HG03558 (cell line): Measurements from ENCODE around the gene LRRN1.
"Not testable (repeated sequence)": the region's sequence is repeated elsewhere in the genome, so short reads cannot be mapped to it uniquely, and the experiment has no call there.

Experiments used
- ATAC-seq: cut with Tn5 transposase; IDR thresholded peaks from one replicate; pipeline ENCODE4 v1.9.1; 2021; ENCODE audit warnings: moderate number of reproducible peaks; ENCODE audit not compliant: unreplicated experiment; ENCODE audit errors: extremely low read depth

The LRRN1 gene

GRCh38 chr3:3806092-3806491 is 6.9 kb downstream of the LRRN1 start:
- no peak for ATAC-seq

GRCh38 chr3:3806856-3807255 is 7.6 kb downstream of the LRRN1 start:
- no peak for ATAC-seq

GRCh38 chr3:3813013-3813412 is 13.8 kb downstream of the LRRN1 start:
- no peak for ATAC-seq

GRCh38 chr3:3815206-3815605 is 16.0 kb downstream of the LRRN1 start:
- no peak for ATAC-seq

GRCh38 chr3:3816034-3816433 is 16.8 kb downstream of the LRRN1 start:
- no peak for ATAC-seq

GRCh38 chr3:3817865-3818264 is 18.6 kb downstream of the LRRN1 start:
- ATAC-seq = no peak

- ATAC-seq = no peak
Observed at GRCh38 chr3:3821777-3822176, 22.5 kb downstream of the LRRN1 start.

- ATAC-seq = no peak
Observed at GRCh38 chr3:3825035-3825434, 25.8 kb downstream of the LRRN1 start.

- ATAC-seq = no peak
Observed at GRCh38 chr3:3826521-3826920, 27.3 kb downstream of the LRRN1 start.

GRCh38 chr3:3827111-3827510 is 27.9 kb downstream of the LRRN1 start:
- ATAC-seq = no peak

GRCh38 chr3:3828417-3828816 is 29.2 kb downstream of the LRRN1 start:
- not testable (repeated sequence) for ATAC-seq

GRCh38 chr3:3836845-3837244 is 37.6 kb downstream of the LRRN1 start:
- no peak for ATAC-seq

GRCh38 chr3:3842356-3842755 is 43.1 kb downstream of the LRRN1 start:
- ATAC-seq = no peak

- no peak for ATAC-seq
Observed at GRCh38 chr3:3847994-3848922, 49.0 kb downstream of the LRRN1 start.

- no peak for ATAC-seq
Observed at GRCh38 chr3:3848923-3849275, 49.7 kb downstream of the LRRN1 start.

- ATAC-seq = peak; percentile 99
Observed at GRCh38 chr3:3851621-3852323, 52.5 kb downstream of the LRRN1 start.

- no peak for ATAC-seq
Observed at GRCh38 chr3:3853544-3853943, 54.3 kb downstream of the LRRN1 start.

GRCh38 chr3:3855056-3855455 is 55.8 kb downstream of the LRRN1 start:
- no peak for ATAC-seq

GRCh38 chr3:3860235-3860634 is 61.0 kb downstream of the LRRN1 start:
- ATAC-seq = no peak

GRCh38 chr3:3862534-3862933 is 63.3 kb downstream of the LRRN1 start:
- no peak for ATAC-seq

GRCh38 chr3:3875491-3875890 is 76.3 kb downstream of the LRRN1 start:
- no peak for ATAC-seq

GRCh38 chr3:3881050-3881449 is 81.8 kb downstream of the LRRN1 start:
- no peak for ATAC-seq
